OCI-LY3 (cell line): ENCODE data around the gene HOTAIR.

Experiments used
- EZH2phosphoT487 ChIP-seq: fragments of 200-600 bp; shearing (Covaris generic); IDR thresholded peaks from 2 replicates; pipeline ENCODE4 v1.6.1; 2018; ENCODE audit warnings: antibody characterized with exemption, mixed run types, low read depth
- TF ChIP-seq, protein P1 (sequence below): fragments of 200-600, 300-600 bp; sonication (generic); IDR thresholded peaks from 2 replicates; pipeline ENCODE4 v1.5.1; 2014; ENCODE audit warnings: antibody characterized with exemption, low read length, low read depth

DNA sequence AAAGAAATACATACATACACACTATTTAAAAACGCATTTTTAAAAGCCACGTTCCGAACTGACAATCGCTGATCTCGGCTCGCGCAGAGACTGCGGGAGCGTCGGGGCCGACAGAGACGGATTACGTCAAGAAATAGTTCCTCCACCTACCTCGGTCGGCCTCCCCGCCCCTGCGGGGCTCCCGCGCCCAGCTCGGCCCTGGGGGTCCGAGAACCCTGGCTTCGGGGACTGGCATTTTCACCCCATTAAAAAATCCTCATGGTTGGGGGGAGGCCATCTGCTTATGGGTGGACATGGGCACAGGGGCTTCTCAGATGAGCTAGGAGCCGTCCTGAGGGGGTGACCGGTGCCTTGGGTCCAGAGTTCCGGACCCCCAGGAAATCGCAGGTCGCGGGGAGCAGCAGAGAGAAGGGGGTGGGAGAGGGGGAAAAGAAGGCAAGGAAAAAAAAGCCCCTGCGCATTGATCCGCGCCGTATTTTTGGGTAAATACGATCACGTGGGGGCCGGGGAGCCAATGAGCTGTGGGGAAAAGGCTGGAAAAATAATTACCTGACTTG lies 24.9 kb upstream of the HOTAIR start:
- TF ChIP-seq, protein P1, sequence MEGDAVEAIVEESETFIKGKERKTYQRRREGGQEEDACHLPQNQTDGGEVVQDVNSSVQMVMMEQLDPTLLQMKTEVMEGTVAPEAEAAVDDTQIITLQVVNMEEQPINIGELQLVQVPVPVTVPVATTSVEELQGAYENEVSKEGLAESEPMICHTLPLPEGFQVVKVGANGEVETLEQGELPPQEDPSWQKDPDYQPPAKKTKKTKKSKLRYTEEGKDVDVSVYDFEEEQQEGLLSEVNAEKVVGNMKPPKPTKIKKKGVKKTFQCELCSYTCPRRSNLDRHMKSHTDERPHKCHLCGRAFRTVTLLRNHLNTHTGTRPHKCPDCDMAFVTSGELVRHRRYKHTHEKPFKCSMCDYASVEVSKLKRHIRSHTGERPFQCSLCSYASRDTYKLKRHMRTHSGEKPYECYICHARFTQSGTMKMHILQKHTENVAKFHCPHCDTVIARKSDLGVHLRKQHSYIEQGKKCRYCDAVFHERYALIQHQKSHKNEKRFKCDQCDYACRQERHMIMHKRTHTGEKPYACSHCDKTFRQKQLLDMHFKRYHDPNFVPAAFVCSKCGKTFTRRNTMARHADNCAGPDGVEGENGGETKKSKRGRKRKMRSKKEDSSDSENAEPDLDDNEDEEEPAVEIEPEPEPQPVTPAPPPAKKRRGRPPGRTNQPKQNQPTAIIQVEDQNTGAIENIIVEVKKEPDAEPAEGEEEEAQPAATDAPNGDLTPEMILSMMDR = no peak
- TF ChIP-seq EZH2phosphoT487 = no peak
